ENCODE results near the gene STAT5A.

STAT5A gene

GRCh38 chr17:42268236-42268635 is 20.1 kb upstream of the STAT5A start:
- no peak for DNase-seq (ENCODE audit: low spot score)

GRCh38 chr17:42270170-42270535 is 18.1 kb upstream of the STAT5A start:
- no peak for DNase-seq (ENCODE audit: low spot score)

- no peak for DNase-seq (ENCODE audit: low spot score)
These were observed 17.7 kb upstream of the STAT5A start for GRCh38 chr17:42270596-42270995.

GRCh38 chr17:42271006-42271778 is 17.1 kb upstream of the STAT5A start:
- DNase-seq (ENCODE audit: low spot score): no peak

- DNase-seq (ENCODE audit: low spot score): no peak
These were observed 16.6 kb upstream of the STAT5A start for GRCh38 chr17:42271779-42272035.

- DNase-seq (ENCODE audit: low spot score): no peak
These were observed 16.0 kb upstream of the STAT5A start for GRCh38 chr17:42272162-42272907.

- no peak for DNase-seq (ENCODE audit: low spot score)
These were observed 14.6 kb upstream of the STAT5A start for GRCh38 chr17:42273474-42274252.

- no peak for DNase-seq (ENCODE audit: low spot score)
These were observed 14.1 kb upstream of the STAT5A start for GRCh38 chr17:42274253-42274542.

GRCh38 chr17:42274812-42275526 is 13.3 kb upstream of the STAT5A start:
- no peak for DNase-seq (ENCODE audit: low spot score)

GRCh38 chr17:42275527-42276358 is 12.6 kb upstream of the STAT5A start:
- DNase-seq (ENCODE audit: low spot score): peak; percentile 32

GRCh38 chr17:42276359-42276608 is 12.0 kb upstream of the STAT5A start, which contains the start of gene STAT5B:
Gene STAT5B, minus strand, starts transcription at chr17:42276391. Its CDS starts 44,264 bp downstream, at chr17:42232127.
- DNase-seq (ENCODE audit: low spot score): peak; percentile 33

GRCh38 chr17:42276609-42277341 is 11.5 kb upstream of the STAT5A start:
- DNase-seq (ENCODE audit: low spot score): peak; percentile 65

- no peak for DNase-seq (ENCODE audit: low spot score)
These were observed 11.0 kb upstream of the STAT5A start for GRCh38 chr17:42277342-42277712.

- DNase-seq (ENCODE audit: low spot score): no peak
These were observed 8.3 kb upstream of the STAT5A start for GRCh38 chr17:42279776-42280630.

GRCh38 chr17:42281571-42282096 is 6.7 kb upstream of the STAT5A start:
- DNase-seq (ENCODE audit: low spot score): no peak

- no peak for DNase-seq (ENCODE audit: low spot score)
These were observed 5.7 kb upstream of the STAT5A start for GRCh38 chr17:42282478-42283080.

- DNase-seq (ENCODE audit: low spot score): no peak
These were observed 4.9 kb upstream of the STAT5A start for GRCh38 chr17:42283241-42284023.

- no peak for DNase-seq (ENCODE audit: low spot score)
These were observed 4.3 kb upstream of the STAT5A start for GRCh38 chr17:42284024-42284369.

GRCh38 chr17:42284566-42284965 is 3.7 kb upstream of the STAT5A start:
- DNase-seq (ENCODE audit: low spot score): no peak

All from SW480 (cell line).